GM18502 (cell line): ENCODE data around the gene NAGPA.

Experiments
- ATAC-seq: cut with Tn5 transposase; IDR thresholded peaks from one replicate; pipeline ENCODE4 v1.9.1; 2021; ENCODE audit warnings: mild to moderate bottlenecking; ENCODE audit not compliant: unreplicated experiment, poor library complexity

The NAGPA gene

DNA sequence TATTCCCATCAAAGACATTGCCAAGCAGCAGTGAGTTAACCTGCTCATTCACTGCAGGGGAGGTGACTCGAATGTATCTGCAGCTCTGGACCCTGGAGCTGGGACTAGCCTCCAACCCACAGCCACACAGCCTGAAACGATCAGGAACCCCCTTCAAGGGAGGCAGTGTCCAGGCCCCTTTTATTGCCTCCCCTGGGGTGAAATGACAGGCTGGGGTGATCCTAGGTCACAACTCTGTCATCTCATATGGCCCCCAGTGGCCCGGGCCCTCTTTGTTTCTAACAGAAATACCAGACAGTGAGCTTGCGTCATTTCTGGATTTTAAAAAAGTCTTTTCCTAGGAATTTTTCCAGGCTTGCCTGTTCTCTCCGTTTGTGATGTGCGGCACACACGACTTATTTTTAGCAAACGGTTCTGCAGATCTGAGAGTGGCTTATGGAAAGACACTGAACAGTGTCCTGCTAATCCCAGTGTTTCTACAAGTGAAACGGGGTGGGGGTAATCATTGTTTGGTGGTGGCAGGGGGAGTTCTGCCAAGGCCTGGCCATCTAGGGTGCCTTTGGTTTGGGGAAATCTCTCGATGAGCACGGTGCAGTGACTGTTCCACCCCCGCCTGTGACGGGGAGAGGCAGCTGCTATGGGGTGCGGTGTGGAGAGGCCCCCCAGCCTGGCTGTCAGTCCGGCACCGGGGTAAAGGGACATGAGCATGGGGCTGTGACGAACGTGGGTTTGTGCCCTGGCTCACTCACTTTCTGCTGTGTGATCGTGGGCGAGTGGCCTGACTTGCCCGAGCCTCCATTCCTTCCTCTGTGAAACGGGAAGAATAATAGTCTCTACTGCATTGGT is 27.2 kb downstream of the NAGPA start:
- ATAC-seq: no peak

DNA sequence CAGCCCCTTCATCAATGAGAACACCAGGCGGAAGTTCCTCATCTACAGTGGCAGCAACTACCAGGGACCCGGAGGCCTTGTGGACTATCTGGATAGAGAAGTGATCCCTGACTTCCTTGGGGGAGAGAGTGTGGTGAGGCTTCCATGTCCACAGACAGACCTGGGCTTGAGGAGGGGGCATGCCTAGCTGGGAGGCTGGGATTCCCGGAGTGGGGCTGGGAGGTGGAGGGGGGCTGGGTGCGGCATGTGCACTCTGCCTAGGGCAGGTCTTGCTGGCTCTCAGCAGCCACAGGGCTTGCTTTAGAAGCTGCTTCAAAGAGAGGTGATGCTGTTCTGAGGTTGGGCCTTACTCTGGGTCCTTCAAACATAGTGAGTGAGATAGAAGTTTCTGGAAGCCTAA is 27.8 kb downstream of the NAGPA start:
- no peak for ATAC-seq

DNA sequence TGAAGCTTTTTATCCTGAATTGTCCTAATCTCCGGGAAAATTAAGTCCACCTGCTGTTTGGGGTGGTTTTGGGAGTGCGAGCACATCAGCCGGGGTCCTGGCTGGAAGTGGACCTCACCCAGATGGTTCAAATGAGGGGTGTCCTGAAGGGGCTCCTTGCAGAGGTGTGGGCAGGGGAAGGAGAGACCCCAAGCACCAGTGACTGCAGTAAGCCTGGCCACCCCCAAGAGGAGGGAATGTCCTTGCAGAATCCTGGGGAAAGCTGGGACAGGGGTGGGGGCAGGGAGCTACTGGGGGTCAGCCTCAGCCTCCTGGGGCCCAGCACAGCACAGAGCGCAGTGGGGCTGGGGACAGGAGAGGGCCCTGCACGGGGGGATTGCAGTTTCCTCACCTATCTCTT is 29.4 kb downstream of the NAGPA start:
- ATAC-seq: no peak

DNA sequence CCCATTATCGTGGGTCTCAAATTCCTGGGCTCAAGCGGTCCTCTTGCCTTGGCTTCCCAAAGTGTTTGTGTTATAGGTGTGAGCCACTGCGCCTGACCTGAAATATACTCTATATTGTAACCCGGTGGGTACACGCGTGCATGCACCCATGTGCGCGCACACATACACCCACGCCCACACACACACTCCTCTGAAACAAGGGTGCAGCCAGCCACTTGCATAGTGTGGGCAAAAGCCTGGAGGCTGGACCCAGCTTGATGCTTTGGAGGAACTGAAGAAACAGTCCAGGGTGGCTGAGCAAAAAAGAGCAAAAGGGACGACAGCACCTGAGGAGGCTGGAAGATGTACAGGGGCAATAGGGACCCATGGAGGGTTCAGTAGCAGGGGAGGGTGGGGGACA is 29.9 kb downstream of the NAGPA start:
- no peak for ATAC-seq

DNA sequence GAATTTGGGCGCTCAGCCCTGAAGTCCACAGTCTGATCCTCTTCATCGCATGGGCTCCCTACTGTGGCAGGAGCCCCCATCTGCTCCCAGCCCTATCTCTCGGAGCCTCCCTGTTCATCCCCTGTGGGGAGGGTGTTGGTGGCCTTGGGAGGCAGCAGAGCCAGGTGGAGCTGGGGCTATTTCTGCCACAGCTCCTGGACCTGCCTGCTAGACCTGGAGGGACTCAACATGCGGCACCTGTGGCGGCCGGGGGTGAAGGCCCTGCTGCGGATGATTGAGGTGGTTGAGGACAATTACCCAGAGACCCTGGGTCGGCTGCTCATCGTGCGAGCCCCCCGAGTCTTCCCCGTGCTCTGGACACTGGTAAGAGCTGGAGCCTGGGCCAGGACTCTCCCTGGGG is 30.5 kb downstream of the NAGPA start:
- no peak for ATAC-seq

DNA sequence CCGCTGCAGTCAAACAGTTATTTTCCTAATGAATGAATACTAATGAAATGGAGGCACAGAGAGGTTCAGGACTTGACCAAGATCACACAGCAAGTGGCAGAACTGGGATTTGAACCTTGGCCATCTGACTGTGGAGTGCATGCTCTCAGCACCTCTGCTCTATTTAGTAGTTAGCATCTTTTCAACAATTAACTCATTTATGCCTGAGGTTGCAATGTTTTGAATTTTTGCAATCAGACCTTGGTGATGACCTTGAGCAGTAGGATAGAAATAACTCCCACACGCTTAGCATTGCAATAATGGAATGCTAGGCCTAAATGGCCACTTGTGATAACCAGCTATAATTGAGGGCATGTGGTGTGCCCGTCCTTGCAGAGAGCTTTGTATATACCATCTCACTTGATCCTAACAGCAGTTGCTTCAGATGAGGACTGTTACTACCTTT is 31.0 kb downstream of the NAGPA start:
- no peak for ATAC-seq

DNA sequence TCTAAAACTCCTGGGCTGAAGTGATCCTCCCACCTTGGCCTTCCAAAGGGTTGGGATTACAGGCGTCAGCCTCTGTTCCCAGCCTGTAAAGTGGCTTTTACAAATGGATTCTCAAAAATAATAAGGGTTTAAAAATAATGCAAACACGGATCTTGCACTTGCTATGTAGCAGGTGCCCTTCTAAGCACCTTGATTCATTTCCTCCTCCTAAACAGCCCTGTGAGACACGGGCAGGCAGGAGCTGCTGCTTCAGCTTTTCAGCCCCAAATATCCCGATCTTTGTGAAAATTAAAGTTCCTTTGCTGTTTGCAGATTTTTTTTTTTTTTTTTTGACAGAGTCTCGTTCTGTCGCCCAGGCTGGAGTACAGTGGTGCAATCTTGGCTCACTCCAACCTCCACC is 31.7 kb downstream of the NAGPA start:
- no peak for ATAC-seq

DNA sequence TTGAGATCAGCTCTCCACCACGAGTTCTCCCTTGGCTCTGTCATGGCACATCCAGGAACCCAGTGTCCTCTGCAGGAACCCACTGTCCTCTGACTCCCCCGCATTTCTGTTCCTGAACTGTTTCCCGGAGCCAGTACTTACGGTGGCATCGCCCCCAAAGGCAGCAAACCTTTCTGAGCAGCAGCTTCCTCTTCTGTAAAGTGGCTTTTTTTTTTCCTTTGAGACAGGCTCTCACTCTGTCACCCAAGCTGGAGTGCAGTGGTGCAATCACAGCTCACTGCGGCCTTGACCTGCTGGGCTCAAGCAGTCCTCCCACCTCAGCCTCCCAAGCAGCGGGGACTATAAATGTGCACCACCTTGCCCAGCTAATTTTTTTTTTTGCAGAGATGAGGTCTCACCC is 32.2 kb downstream of the NAGPA start:
- no peak for ATAC-seq

DNA sequence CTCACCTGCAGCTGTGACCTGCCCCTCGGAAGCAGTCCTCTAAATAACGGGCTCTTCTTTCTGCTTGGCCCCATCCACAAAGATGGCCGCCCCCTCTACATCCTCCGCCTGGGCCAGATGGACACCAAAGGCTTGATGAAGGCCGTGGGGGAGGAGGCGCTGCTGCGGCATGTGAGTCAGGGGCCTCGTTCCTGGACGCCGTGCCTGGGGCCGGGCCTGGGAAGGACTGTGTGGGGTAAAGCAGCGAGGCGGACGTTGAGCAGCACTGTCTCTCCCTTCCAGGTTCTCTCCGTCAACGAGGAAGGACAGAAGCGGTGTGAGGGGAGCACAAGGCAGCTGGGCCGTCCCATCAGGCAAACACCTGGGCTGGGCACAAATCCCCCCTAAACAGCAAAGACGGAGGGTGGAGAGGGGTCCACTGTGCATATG is 33.1 kb downstream of the NAGPA start:
- ATAC-seq: no peak

DNA sequence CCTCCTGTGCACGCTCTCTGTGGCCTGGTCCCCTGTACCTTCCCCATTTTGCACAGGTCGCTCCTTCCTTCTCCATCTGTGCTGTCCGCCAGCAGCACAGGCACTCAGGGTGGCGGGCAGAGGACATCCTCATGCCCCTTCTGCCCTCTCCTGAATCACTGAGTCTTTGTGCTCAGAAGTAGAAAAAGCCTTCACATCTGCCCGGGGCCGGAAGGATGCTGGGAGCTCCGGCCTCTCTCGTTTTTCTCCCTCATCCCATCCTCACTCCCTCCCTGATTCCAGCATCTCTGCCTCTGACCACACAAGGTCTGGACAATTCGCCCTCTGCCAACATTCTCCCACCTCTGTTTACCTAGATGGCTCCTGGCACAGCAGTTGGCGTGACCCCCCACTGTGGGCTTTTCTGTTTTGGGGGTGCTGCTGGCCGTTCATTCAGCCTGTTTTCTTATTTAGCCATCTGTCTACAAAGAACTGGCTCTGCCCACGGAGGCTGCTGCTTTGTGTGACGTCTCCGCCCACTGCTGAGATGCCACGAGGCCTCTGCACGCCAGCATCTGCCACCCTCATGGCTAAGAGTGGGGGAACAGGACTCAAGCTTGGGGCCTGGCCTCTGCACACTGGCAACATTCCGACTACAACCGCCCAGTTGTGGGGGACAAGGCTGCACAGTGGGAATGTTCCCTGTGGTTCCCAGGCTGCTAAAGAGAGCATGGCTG is 38.9 kb downstream of the NAGPA start:
- no peak for ATAC-seq

DNA sequence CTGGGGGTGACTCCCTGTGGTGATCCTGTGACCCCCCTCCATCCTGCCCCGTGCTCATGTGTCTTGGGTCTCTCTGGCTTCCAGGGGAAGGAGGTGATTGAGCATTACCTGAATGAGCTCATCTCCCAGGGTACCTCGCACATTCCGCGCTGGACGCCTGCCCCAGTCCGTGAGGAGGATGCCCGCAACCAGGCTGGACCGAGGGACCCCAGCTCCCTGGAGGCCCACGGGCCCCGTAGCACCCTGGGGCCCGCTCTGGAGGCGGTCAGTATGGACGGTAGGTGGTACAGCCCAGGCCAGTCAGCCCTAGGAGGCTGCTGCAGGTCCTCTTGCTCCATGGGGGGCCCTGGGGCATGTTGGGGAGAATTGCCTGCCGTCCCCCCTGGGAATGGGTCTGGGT is 42.0 kb downstream of the NAGPA start:
- ATAC-seq: no peak

DNA sequence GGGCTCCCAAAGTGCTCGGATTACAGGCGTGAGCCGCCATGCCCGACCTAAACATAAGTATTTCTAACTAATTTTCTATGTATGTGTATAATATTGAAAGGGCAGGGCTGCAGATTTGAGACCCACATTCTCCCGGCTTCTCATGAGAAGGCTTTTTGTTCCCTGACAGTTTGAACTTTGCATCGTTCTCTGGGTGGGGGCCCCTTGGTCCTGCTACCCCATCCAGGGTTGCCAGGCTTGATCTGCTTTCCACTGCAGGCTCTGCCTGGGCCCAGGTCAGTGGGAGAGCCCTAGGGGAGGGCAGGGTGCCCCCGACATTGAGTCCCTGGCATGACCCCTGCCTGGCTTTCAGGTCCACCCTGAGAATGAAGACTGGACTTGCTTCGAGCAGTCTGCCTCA is 43.3 kb downstream of the NAGPA start:
- no peak for ATAC-seq

DNA sequence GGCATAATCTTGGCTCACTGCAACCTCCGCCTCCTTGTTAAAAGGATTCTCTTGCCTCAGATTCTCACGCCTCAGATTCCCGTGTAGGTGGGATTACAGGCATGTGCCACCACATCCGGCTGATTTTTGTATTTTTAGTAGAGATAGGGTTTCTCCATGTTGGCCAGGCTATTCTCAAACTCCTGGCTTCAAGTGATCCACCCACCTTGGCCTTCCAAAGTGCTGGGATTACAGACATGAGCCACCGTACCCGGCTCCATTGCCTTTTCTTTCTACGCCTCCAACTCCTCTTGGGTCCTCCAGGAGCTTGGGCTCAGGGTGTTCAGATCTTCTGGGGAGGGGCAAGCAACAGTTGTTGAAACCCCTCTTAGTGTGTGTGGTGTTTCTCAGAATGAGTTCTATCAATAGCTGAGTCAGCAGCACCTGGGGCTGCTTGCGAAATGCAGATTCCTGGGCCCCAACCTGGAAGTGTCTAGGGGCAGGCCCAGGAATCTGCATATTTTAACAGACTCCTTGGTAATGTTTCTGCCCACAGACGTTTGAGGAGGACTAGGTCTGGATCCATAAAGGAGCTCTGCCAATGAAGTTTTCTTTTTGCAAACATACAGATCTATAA is 44.2 kb downstream of the NAGPA start:
- no peak for ATAC-seq

DNA sequence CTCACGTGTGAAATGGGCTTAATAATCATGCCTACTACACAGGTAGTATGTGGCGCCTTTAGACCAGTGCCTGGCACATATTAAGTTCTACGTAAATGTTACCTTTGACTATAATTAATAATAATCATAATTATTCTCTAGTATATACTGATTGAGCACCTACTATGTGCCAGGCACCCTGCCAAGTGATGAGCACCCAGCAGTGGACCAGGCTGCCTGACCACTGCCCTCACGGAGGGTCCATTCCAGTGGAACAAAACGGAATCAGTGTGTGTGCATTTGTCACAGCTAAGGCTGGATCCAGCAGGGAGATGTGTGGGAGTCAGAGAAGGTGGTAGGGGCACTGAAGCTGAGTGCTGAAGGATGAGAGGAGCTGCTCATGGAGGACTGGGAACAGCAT is 45.1 kb downstream of the NAGPA start:
- no peak for ATAC-seq

DNA sequence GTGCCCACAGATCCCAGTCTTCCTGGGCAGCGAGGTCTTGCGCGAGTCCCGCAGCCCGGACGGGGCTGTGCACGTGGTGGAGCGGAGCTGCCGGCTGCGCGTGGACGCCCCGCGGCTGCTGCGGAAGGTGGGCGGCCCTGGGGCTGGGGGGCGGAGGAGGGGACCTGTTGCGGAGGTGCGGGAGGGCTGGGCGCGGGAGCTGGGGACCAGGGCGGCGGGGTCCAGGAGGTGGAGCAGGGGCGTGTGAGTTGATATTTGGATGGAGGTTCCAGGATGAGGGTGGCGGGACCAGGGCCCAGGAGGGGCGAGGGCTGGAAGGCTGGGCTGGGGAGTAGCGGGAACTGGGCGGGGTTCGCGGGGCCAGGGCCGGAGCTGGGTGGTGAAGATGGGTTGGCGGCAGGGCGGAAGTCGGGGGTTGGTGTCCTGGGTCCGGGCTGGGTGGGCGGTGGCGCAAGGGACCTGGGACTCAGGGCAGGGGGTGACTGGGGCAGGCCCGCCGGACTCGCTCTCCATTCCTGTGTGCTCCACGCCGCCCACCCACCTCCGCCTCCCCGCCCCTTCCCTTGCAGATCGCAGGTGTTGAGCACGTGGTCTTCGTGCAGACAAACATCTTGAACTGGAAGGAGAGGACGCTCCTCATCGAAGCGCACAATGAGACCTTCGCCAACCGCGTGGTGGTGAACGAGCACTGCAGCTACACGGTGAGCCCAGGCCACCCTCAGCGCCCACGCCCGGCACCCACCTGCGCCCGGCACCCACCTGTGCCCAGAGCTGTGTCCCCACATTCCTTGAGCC is 46.0 kb downstream of the NAGPA start:
- no peak for ATAC-seq

DNA sequence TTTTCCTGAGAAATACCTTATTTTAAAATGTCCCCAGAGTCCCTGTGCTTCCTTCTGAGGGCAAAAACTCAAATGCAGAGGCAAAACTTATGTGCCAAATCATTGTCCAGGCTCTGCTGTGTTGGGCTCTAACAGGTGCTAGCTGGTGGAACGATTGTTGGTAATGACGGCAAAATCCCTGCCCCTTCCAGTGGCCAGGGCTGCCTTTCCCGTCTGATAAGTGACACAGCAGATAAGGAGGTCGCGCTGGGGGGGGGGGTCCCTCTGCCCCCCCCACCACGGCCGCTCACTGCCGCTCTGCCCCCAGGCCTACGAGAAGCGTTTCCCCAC is 46.5 kb downstream of the NAGPA start:
- no peak for ATAC-seq

DNA sequence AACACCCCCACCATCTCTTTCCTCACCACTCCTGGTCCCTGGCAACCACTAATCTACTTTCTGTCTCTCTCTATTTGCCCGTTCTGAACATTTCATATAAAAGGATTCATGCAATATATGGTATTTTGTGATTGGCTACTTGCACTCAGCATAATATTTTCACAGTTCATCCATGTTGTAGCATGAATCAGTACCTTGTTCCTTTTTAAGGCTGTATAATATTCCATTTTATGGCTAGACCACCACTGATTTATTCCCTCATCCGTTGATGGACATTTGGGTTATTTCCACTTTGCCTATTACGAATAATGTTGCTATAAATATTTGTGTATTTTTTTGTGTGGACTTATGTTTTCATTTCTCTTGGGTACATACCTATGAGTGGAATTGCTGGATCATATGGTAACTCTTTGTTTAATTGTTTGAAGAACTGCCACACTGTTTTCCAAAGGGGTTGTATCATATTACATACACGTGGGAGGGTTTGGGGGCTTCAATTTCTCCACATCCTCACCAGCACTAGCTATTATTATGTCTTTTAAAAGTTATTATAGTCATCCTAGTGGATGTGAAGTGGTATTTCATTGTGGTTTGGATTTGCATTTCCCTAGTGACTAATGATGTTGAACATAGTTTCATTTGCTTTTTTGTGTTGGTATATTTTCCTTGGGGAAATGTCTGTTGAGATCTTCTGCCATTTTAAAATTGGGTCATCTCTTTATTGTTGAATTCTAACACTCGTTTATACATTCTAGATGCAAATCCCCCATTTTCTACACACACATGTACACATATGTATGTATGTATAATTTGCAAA is 49.4 kb downstream of the NAGPA start:
- no peak for ATAC-seq

DNA sequence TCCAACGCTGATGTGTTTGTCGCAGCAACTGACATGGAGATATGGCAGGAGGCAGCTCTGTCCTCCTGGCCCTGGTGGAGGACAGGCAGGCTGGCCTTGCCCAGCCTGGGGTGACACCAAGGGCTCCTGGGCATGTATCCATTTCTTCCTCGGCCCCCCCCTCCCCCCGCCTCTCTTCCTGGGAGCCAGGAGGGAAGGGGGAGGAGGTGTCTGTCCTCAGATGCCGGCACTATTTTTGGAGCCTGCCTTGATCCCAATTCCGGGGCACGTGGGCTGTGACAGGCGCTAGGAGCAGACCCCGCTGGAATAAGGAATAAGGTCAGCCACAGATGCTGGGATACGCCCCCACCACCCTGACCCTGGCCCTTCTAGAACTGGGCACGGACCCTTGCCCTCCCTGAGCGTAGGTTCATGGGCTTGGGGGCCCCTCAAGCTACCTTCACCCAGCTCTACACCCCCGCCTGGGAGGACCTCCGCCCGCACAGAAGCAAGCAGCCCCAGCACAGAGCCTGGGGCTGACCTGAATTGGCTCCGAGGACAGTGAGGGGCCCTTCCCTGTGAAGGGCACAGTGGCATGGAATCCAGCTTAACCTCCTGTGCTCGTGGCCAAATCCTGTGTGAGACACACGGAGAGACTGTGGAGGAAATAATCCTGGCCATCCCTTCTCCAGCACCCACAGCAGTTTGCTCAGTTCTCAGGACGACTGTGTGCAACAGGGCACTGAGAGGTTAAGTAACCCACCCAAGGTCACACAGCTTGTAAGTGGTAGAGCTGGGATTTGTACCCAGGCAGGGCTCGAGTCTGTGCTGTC is 51.5 kb downstream of the NAGPA start:
- ATAC-seq: no peak

DNA sequence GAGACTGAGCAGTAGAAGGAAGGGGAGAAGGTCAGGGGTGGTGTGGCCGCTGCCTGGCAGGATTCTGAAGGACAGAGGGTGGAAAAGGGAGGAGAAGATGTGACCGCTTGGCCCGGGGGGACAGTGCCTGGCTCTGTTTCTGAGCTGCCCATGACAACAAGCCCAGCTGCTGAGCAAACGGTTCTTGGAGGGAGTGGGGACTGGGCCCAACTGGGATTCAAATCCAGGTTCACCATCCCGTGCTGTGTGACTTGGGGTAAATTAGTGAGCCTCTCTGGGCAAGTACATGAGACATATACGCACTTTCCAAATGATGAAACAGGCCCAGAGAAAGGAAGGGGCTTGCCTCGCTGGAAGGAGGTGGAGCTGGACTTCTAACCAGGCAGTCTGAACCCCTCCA is 52.3 kb downstream of the NAGPA start:
- no peak for ATAC-seq
